GM21390 (cell line): ENCODE data around the gene PPP3R1.

Source experiments
- ATAC-seq: cut with Tn5 transposase; IDR thresholded peaks from one replicate; pipeline ENCODE4 v1.9.1; 2021; ENCODE audit not compliant: unreplicated experiment

PPP3R1 gene

GRCh38 chr2:68252400-68253218, at the start of gene PPP3R1:
Gene PPP3R1, minus strand, starts transcription at chr2:68252532. Its CDS starts 405 bp downstream, at chr2:68252127.
- ATAC-seq: peak; percentile 81

GRCh38 chr2:68295516-68295915, 43.2 kb upstream of the PPP3R1 start:
- peak; percentile 83 for ATAC-seq

GRCh38 chr2:68294913-68295312, 42.6 kb upstream of the PPP3R1 start:
- no peak for ATAC-seq

GRCh38 chr2:68294187-68294586, 41.9 kb upstream of the PPP3R1 start:
- no peak for ATAC-seq

- ATAC-seq: no peak
These were observed 41.4 kb upstream of the PPP3R1 start for GRCh38 chr2:68293755-68294154.

GRCh38 chr2:68293024-68293423, 40.7 kb upstream of the PPP3R1 start:
- ATAC-seq: no peak

- ATAC-seq: peak; percentile 56
These were observed 39.9 kb upstream of the PPP3R1 start for GRCh38 chr2:68292108-68292710.

GRCh38 chr2:68291314-68291713, 39.0 kb upstream of the PPP3R1 start:
- ATAC-seq: no peak

- ATAC-seq: no peak
These were observed 38.6 kb upstream of the PPP3R1 start for GRCh38 chr2:68290901-68291300.

- ATAC-seq: no peak
These were observed 35.5 kb upstream of the PPP3R1 start for GRCh38 chr2:68287580-68288441.

GRCh38 chr2:68284896-68285295, 32.6 kb upstream of the PPP3R1 start:
- ATAC-seq: no peak

- ATAC-seq: no peak
These were observed 31.1 kb upstream of the PPP3R1 start for GRCh38 chr2:68283419-68283812.

GRCh38 chr2:68282811-68283418, 30.6 kb upstream of the PPP3R1 start:
- no peak for ATAC-seq

GRCh38 chr2:68280796-68281195, 28.5 kb upstream of the PPP3R1 start:
- ATAC-seq: no peak

GRCh38 chr2:68280348-68280747, 28.0 kb upstream of the PPP3R1 start:
- no peak for ATAC-seq

- ATAC-seq: no peak
These were observed 27.4 kb upstream of the PPP3R1 start for GRCh38 chr2:68279691-68280090.

GRCh38 chr2:68278169-68278568, 25.8 kb upstream of the PPP3R1 start:
- no peak for ATAC-seq

- no peak for ATAC-seq
These were observed 21.7 kb upstream of the PPP3R1 start for GRCh38 chr2:68274022-68274421.

- ATAC-seq: no peak
These were observed 20.1 kb upstream of the PPP3R1 start for GRCh38 chr2:68272246-68272994.

- ATAC-seq: no peak
These were observed 14.3 kb upstream of the PPP3R1 start for GRCh38 chr2:68266655-68267054.
